MM.1S (cell line): Measurements from ENCODE around the gene PKP2.

Source experiments
- DNase-seq: peaks from one replicate; pipeline ENCODE4 v3.0.0-alpha.2; 2015
- H2AFZ ChIP-seq: fragments of 300-600 bp; sonication (generic); 2 replicates; pipeline ENCODE4 v1.6.0; 2016; ENCODE audit warnings: antibody characterized with exemption, low read length
- H3F3A ChIP-seq: fragments of 300-600 bp; sonication (generic); 2 replicates; pipeline ENCODE4 v1.6.1; 2016; ENCODE audit warnings: mild to moderate bottlenecking, antibody characterized with exemption, low read length, moderate library complexity, mixed read lengths; ENCODE audit not compliant: insufficient read depth
- H3K27ac ChIP-seq: fragments of 300-600 bp; sonication (generic); 2 replicates; pipeline ENCODE4 v1.5.1; 2016; ENCODE audit warnings: mild to moderate bottlenecking, low read length
- H3K27me3 ChIP-seq: fragments of 300-600 bp; sonication (generic); replicated peaks from 2 replicates; pipeline ENCODE4 v1.6.0; 2016; ENCODE audit warnings: low read length; ENCODE audit not compliant: insufficient read depth
- H3K36me3 ChIP-seq: fragments of 300-600 bp; sonication (generic); replicated peaks from 2 replicates; pipeline ENCODE4 v1.6.1; 2016; ENCODE audit warnings: mild to moderate bottlenecking, low read length, mixed read lengths; ENCODE audit not compliant: insufficient read depth
- H3K4me1 ChIP-seq: fragments of 300-600 bp; sonication (generic); 2 replicates; pipeline ENCODE4 v1.6.1; 2016; ENCODE audit warnings: low read length, mixed read lengths
- H3K4me2 ChIP-seq: fragments of 300-600 bp; sonication (generic); 2 replicates; pipeline ENCODE4 v1.6.0; 2016; ENCODE audit warnings: low read depth, low read length
- H3K4me3 ChIP-seq: fragments of 300-600 bp; sonication (generic); 2 replicates; pipeline ENCODE4 v1.5.1; 2016; ENCODE audit warnings: low read length, mixed read lengths
- H3K79me2 ChIP-seq: fragments of 300-600 bp; sonication (generic); 2 replicates; pipeline ENCODE4 v1.6.1; 2016; ENCODE audit warnings: mixed run types, low read length, mixed read lengths
- H3K9ac ChIP-seq: fragments of 300-600 bp; sonication (generic); 2 replicates; pipeline ENCODE4 v1.6.1; 2016; ENCODE audit warnings: low read length, mixed read lengths
- H3K9me2 ChIP-seq: fragments of 300-600 bp; sonication (generic); replicated peaks from 2 replicates; pipeline ENCODE4 v1.6.1; 2016; ENCODE audit warnings: mild to moderate bottlenecking, low read length, mixed read lengths; ENCODE audit not compliant: insufficient read depth
- H3K9me3 ChIP-seq: fragments of 300-600 bp; sonication (generic); replicated peaks from 2 replicates; pipeline ENCODE4 v1.6.1; 2016; ENCODE audit warnings: mild to moderate bottlenecking, low read length, mixed read lengths; ENCODE audit not compliant: insufficient read depth
- H4K20me1 ChIP-seq: fragments of 300-600 bp; sonication (generic); 2 replicates; pipeline ENCODE4 v1.6.1; 2016; ENCODE audit warnings: mild to moderate bottlenecking, low read length, moderate library complexity, mixed read lengths; ENCODE audit not compliant: insufficient read depth
- CTCF ChIP-seq: fragments of 300-600 bp; sonication (generic); IDR thresholded peaks from 2 replicates; pipeline ENCODE4 v1.5.1; 2016; ENCODE audit warnings: antibody characterized with exemption, low read length, mixed read lengths
- EZH2 ChIP-seq: fragments of 300-600 bp; sonication (generic); optimal IDR thresholded peaks from 2 replicates; pipeline ENCODE3; 2017; ENCODE audit warnings: low read depth, mild to moderate bottlenecking, antibody characterized with exemption, low read length, mixed read lengths
- EZH2phosphoT487 ChIP-seq: fragments of 300-600 bp; sonication (generic); IDR thresholded peaks from 2 replicates; pipeline ENCODE4 v1.6.1; 2018; ENCODE audit warnings: antibody characterized with exemption, low read length

Gene PKP2

GRCh38 chr12:32906399-32907165, 10.0 kb upstream of the PKP2 start:
- H3K9me2 ChIP-seq: no peaks in the 10 kb centered on the region
- peak overlapping the region; percentile 87 for H3K27ac ChIP-seq
- H3K9ac ChIP-seq: peak overlapping the region; percentile 22; the same call in 1 of the 2 replicates
- TF ChIP-seq EZH2: no peak
- no peak for TF ChIP-seq CTCF
- no peak for TF ChIP-seq EZH2phosphoT487
- H3K27me3 ChIP-seq: no peaks in the 10 kb centered on the region
- H2AFZ ChIP-seq: no peak overlapping the region
- H3K79me2 ChIP-seq: no peaks in the 10 kb centered on the region
- no peaks in the 10 kb centered on the region for H4K20me1 ChIP-seq
- DNase-seq: peak; percentile 96
- no peaks in the 10 kb centered on the region for H3K36me3 ChIP-seq
- peaks cover 49% of the 10 kb centered on the region for H3K4me1 ChIP-seq
- no peak overlapping the region for H3K4me3 ChIP-seq
- peak overlapping the region; percentile 36; the same call in 1 of the 2 replicates for H3K4me2 ChIP-seq
- peaks cover 32% of the 10 kb centered on the region for H3F3A ChIP-seq
- H3K9me3 ChIP-seq: no peaks in the 10 kb centered on the region

GRCh38 chr12:32903763-32904162, 7.2 kb upstream of the PKP2 start:
- TF ChIP-seq EZH2phosphoT487 (no peak), CTCF (no peak), EZH2 (no peak)
- H3F3A ChIP-seq: peaks cover 44% of the 10 kb centered on the region
- H3K9me3 ChIP-seq: no peaks in the 10 kb centered on the region
- H3K27ac ChIP-seq: peak overlapping the region; percentile 25; the same call in 1 of the 2 replicates
- peak overlapping the region; percentile 5; the same call in 1 of the 2 replicates for H3K4me2 ChIP-seq
- H3K9me2 ChIP-seq: no peaks in the 10 kb centered on the region
- H4K20me1 ChIP-seq: no peaks in the 10 kb centered on the region
- no peaks in the 10 kb centered on the region for H3K36me3 ChIP-seq
- H3K4me1 ChIP-seq: peaks cover 63% of the 10 kb centered on the region
- H2AFZ ChIP-seq: no peak overlapping the region
- H3K9ac ChIP-seq: 0 out of 2 replicates have a peak overlapping the region, but pooled peaks have one; percentile 15
- no peak for DNase-seq
- no peaks in the 10 kb centered on the region for H3K79me2 ChIP-seq
- H3K27me3 ChIP-seq: no peaks in the 10 kb centered on the region
- no peak overlapping the region for H3K4me3 ChIP-seq

- no peaks in the 10 kb centered on the region for H3K27me3 ChIP-seq
- no peaks in the 10 kb centered on the region for H3K9me2 ChIP-seq
- H3K4me1 ChIP-seq: peaks cover 66% of the 10 kb centered on the region
- H3K79me2 ChIP-seq: no peaks in the 10 kb centered on the region
- TF ChIP-seq EZH2 (no peak), EZH2phosphoT487 (no peak), CTCF (no peak)
- peak overlapping the region; percentile 25; the same call in 1 of the 2 replicates for H3K27ac ChIP-seq
- H3K4me3 ChIP-seq: no peak overlapping the region
- no peaks in the 10 kb centered on the region for H3K9me3 ChIP-seq
- peak overlapping the region; percentile 5; the same call in 1 of the 2 replicates for H3K4me2 ChIP-seq
- no peak overlapping the region for H2AFZ ChIP-seq
- 0 out of 2 replicates have a peak overlapping the region, but pooled peaks have one; percentile 15 for H3K9ac ChIP-seq
- no peaks in the 10 kb centered on the region for H4K20me1 ChIP-seq
- H3F3A ChIP-seq: peaks cover 48% of the 10 kb centered on the region
- no peaks in the 10 kb centered on the region for H3K36me3 ChIP-seq
- DNase-seq: no peak
Observed at GRCh38 chr12:32903318-32903717, 6.7 kb upstream of the PKP2 start.
